ENCODE results near the gene UTP20.

GRCh38 chr12:101277443-101277842 is 2.5 kb upstream of the UTP20 start:
- no peak for TF ChIP-seq ZNF274 (IDR thresholded peaks at IDR 0.05; ENCODE audit: low read depth, low read length)
- no peak for TF ChIP-seq YY1 (IDR thresholded peaks at IDR 0.05; ENCODE audit: insufficient read depth, insufficient read length)
- no peak for TF ChIP-seq SUZ12 (IDR thresholded peaks at IDR 0.05; ENCODE audit: extremely low read depth, insufficient read depth, insufficient read length)

Data from NT2/D1 (cell line).